HG03460 (cell line): ENCODE measurements around the gene ARMH4.

ENCODE experiments used
- ATAC-seq: cut with Tn5 transposase; IDR thresholded peaks from one replicate; pipeline ENCODE4 v1.9.1; 2021; ENCODE audit not compliant: unreplicated experiment

ARMH4 gene

DNA sequence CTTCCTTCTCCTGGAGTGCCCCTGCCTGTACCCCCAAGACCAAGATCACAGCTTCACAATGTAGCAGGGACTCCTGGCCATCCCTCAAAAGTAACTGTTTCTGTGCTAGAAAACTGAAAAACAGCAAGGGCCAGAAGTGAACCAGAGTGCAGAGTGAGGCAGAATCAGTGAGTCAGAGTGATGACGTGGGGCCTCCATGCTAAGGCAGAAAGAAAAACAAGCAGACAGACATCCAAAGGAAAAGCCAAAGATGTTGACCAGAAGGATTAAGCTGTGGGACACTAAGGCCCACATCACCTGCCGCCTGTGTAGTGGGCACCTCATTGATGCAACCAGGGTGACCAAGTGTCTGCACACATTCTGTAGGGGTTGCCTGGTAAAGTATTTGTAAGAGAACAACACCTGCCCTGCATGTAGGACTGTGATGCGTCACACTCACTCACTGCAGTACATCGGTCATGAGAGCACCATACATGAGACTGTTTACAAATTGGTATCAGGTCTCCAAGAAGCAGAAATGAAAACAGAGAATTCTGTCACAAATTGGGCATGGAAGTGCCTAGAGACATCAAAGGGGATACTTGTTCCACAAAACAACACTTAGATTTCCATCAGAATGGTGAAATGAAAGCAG, 51.2 kb downstream of the ARMH4 start:
- no peak for ATAC-seq

DNA sequence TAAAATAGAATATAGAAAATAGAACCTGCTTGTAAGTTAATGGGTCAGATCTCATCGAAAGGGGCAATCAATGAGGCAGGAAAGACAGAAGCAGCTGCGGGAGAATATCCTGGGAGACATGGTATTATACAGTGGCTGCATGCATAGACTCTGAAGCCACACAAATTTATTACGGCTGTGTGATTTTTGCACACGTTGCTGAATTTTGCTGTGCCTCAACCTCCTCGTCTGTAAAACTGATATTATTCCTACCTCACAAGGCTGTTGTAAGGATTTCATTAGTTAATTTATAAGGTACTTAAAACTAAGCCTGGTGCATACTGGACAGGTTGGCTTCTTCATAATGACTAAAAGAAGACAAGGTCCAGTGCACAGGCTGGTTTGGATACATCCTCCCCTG, 52.3 kb downstream of the ARMH4 start:
- no peak for ATAC-seq

DNA sequence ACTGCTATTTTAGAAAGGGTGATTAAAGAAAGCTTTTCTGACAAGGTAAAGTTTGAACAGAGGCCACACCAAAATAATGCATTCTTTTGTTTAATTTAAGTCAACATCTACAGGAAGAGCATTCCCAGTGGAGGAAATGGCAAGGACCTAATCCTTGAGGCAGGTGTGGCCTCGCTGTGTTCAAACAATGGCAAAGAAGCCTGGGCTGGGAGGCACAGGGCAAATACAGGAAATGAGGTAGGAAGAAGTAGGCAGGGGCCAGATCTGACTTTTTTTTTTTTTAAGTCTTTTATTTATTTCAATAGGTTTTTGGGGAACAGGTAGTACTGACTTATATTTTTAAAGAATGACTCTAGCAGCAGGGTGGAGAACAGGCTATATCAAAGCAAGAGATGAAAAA, 53.5 kb downstream of the ARMH4 start:
- ATAC-seq, result no peak

DNA sequence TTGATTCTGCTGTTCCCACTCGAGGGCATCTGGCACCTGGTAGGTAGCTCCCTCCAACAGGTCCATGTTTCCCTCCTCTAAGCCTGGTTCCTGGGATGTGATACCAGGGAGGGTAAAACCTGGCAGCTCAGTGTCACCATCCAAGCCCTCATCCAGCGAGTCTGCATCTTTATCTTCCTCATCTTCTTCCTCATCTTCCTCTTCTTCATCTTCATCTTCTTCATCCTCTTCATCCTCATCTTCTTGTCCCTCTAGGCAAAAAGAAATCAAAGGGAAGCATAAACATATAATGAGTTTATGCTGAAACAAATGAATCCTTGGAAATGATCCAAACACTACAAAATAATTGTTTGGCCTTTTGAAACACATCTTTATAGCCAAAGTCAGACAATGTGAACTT, 55.3 kb downstream of the ARMH4 start:
- no peak for ATAC-seq

DNA sequence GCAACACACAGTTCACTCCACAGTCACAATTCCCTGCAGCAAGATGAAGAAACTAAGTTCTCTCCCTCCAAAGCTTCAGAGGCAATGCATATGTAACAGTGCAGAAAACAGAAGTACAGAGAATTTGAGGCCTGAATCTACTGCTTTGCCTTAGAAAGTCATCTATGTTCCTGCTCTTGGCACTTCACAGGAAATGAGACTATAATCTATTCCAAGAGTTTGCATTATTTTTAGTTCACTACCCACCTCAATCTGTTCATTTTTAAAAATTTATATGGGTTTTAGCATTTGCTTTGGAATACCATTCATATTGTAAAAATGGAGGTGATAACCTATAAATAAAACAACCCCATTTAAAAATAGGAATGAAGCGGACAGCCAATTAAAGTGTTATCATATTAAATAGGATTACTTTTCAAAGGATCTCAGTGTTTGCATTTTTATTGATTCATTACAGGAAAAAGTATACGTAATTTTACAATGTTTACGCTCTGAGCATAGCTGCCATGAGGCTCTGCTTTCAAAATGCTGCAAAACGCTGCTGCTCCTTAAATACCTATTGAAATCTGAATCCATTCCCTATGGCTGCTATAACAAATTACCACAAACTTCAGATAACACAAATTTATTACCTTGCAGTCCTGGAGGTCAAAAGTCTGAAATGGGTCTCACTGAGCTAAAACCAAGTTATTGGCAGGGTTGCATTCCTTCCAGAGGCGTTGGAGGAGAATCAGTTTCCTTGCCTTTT, 60.0 kb downstream of the ARMH4 start:
- no peak for ATAC-seq

DNA sequence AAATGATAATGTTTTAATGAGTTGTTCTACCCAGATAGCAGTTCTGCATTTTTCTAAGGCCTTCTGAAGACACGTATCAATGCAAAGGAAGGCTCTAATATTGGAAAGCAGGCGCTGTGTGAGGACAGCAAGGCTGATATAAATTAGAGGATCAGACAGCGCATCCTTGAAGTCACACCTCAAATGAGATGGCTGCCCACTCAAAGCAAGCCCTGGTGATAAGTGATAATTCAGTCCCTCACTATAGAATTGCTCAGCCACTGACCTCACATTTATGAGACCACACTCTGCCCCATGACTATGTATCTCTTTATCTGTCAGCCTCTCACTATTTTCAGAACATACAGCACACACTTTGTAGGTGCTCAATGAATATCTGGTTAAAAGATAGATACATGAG, 62.4 kb downstream of the ARMH4 start:
- ATAC-seq, result no peak

DNA sequence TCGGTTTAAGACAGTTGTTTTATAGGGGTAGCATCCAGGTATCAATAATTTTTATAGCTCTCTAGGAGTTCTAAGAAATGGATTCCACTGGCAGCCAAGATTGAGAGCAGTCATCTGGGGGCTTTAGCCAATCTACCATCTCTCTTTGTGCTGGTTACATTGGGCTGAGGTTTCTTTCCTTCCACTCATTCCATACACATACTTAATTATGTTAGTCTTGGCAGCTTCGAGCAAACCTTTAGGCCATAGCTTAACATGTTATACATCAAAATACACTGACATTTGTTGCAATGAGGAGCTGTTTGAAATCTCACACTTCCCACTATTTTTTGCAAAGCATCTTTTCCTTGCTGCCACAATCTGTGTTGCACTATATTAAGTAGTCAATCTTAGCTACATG, 63.1 kb downstream of the ARMH4 start:
- ATAC-seq, result no peak

DNA sequence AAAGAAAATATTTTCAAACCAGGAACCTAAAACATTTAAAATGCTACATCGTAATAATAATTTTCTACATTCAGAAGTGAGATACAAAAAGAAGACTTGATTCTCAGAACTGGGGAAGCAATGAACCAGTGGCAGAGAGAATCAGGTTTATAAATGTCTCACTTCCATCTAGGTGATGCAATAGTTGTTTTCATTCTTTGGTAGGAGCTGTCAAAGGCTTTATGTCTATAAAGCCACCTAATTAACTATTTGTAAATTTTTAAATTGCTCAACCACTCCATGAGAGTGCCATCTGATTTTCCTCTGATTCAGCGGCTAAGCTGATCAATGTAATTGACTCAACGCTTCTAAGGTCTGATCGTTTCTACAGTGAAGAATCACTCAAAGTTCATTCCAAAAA, 66.1 kb downstream of the ARMH4 start:
- no peak for ATAC-seq

DNA sequence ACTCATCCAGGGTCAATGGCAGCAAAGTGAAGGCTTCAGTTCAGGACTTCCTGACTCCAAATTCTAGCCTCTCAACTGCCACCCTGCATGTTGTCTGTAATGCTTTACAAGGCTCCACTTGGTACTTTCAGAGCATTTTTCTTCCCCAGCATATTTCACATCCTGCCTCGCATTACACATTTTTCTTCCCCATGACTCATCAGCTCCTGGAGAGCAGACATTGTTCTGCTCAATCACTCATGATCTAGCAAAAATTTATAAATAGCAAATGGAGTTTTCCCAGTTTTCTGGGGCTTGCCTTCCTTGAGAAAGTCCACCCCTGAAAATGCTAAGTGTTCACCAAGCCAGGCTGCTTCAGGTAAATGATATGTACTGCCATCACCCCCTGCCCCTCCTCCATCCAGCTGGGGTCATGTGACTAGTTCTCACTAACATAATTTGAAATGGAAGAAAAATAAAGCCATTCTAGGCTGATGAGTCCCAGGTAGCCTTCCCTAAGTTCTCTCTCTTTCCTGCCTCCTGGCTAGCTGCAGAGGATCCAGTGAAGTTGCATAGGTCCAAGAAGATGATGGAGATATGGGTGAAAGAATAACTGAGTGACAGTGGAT, 69.4 kb downstream of the ARMH4 start:
- no peak for ATAC-seq

DNA sequence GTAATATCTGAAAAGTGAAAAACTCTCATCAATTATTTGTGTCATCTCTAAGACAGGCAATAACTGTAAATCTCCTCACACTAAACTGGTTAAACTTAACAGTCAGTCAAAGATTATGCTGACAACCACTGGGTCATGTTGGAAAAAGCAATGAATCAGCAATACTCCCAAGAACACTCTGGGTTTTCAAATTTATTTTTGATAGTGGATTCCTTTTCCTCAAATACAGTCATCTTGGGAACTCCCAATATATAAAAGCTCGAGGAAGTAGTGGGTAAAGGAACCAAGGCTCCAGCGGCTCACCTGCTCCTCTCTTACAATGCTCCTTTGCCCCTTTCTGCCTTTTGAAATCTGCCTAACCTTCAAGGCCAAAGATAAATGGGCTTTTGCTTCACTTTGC, 70.0 kb downstream of the ARMH4 start:
- ATAC-seq, result no peak

DNA sequence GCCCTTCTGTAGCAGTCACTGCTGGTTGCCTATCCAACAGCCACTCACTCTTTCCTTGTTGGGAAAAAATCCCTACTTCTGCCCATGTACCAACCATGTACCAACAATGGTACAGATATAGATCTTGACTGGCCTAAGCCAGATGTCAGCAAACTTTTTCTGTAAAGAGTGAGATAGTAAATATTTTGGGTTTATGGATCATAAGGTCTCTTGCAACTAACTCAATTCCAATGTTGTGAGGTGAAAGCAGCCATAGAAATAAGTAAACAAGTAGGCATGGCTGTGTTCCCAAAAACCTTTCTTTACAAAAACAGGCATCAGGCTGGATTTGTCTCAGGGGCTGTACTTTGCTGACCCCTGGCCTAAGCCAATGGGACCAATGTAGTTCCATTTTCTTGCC, 73.5 kb downstream of the ARMH4 start:
- no peak for ATAC-seq

DNA sequence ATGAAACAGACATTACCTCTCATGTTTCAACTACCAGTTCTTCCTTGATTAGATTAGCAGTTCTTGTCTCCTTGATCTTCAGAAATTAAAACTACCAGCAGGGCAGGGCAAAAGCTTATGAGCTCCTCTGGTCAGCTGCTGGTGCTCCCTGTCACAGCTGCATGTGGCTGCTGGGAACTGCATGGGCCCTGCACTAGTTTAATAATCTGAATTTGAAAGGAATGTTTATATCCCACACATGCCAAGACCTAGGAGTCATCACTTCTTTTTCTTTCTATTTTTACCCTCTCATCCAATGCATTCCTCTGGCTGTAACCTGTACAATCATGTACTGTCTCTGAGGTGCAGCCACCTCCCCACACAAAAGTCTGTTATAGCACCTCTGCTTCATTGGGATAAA, 73.9 kb downstream of the ARMH4 start:
- ATAC-seq, result no peak

DNA sequence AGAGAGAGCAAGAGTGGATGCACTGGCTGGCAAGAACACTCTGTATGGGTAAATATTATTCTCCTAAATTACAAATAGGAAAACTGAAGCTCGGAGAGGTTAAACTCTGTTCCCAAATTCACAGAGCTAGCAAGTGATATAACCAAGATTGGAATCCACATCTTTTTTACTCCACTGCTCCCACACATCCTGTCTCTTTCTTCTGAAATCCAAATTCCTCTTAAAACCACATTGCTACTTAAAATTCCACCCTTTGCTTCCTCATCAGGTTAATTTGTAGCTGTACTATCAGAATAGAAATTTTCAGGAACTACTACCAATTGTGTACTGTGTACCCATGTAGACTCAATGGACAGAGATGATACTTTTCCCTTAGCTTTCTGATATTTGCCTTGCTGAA, 74.4 kb downstream of the ARMH4 start:
- ATAC-seq, result no peak

DNA sequence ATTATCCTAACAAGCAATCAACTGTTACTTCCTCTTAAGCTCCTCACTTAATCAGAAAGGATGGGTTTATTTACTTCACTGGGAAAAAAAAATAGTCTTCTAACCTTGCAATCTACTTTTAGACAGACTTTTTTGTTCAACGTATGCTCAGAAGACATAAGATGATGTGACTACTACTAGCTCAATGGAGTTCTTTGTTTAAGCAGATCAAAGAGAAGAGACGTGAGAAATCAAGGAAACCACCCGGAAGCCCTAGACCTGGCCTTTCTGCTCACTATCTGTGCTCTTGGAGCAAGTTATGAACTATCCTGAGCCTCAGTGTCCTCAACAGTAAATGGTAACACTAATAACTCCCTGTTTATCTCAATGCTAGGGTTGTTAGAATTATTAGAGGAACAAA, 78.5 kb downstream of the ARMH4 start:
- no peak for ATAC-seq

DNA sequence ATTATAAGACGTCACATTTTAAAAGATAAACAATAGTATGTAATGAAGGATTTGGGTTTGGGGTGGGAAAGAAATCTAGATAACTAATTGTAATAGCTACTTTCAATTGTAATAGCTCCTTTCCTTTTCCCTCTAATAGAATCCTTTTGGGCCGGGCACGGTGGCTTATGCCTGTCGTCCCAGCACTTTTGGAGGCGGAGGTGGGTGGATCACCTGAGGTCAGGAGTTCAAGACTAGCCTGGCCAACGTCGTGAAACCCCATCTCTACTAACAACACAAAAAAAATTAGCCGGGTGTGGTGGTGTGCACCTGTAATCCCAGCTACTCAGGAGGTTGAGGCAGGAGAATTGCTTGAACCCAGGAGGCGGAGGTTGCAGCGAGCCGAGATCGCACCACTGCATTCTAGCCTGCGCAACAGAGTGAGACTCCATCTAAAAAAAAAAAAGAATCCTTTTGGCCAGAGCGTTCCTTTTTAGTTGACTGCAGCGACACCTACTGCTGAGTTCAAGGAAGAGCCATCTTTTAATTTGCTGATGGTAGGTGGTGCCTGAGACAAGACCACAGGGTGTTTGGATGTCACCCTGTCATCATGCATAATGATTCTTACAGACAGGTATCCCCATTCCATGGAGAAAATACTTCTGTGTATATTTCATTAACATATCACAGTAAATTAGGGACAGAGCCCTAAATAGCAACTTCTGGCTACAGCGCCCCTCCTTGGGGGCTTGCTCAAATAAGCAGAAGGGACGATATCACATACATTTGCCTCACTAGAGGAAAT, 79.5 kb downstream of the ARMH4 start:
- peak; percentile 76 for ATAC-seq

DNA sequence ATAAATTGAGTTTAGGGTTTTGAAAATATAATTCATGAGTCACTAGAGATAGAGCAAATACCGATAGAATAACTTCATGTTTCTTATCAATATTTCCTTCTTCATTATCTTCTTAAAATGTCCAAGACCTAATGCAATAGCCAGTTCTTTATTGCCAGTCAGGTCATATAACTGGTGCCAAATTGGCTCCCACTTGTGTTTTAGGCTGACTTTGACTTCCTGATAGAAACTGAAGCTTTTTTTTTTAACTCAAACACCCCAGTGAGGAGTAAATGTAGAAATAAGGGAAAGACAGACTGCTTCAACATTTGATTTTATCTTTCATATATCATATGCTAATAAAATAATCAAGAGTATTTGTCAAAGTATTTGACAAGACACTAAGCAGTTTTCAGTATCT, 80.7 kb downstream of the ARMH4 start:
- no peak for ATAC-seq

DNA sequence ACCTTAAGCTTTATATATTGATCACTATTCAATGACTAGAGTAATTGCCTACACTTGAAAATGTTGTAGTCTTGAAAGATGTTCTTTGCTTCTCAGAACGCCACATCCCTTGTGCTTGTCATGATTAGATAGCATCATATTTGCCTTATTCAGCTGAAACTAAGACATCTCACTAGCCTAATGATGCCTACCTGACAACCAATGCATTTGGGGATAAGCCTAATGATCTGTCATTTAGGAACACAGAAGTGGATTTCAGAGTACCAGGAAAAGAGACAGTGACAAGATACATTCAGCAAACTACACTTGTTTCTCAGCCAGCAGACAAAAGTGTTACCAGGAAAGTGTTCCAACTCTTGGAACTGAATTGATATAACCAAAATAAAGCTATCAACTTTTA, 83.7 kb downstream of the ARMH4 start:
- no peak for ATAC-seq

DNA sequence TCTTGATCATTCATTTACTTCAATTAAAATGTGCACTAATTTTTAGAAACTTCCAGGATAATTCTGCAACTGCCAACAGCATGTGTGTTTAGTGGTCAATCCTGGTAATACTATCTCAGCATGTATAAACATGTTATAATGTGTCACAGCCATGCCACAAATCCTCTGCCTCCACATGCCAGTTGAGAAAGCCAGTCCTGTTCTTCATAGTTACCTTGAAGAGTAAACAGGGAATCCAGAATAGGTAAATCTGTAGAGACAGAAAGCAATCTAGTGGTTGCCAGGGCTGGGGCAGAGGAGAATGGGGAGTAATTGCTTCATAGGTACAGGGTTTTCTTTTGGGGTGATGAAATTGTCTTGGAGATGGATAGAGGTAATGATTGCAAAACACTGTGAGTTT, 85.9 kb downstream of the ARMH4 start:
- ATAC-seq, result no peak

DNA sequence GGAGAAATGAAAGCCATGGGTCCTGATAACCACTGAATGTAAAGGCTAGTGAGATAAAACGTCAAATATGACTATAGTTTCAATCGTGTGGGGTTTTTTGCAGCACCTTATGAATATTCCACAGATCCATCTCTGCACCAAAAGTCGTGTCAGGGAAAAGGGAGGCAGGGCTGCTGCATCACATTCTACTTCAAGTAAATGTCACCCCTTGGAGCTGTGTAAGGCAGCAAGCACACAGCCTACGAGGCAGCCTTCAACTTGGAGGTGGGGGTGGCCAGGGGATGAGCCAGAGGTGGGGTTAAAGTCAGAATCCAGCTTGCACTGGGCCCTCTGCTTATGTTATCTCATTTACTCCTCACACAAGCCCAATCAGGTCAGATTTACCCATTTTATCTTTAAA, 90.4 kb downstream of the ARMH4 start:
- no peak for ATAC-seq

DNA sequence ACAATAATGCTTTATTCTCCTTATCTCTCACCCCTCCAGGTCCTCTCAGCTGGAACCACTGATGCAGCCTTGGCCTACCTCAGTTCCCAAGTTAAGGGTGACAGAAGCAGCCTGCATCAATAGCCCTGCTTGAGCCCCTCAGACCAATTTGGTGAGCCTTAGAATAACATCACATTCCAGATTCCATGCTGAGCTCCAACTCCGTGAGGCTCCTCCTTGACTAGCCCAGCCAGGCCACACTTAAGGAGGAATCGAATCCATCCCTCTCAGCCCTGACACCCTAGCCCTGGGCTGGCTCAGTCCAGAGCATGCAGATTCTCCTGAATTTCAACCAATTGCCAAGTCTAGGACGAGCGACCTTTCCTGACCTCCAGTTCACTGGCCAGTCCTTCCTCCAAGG, 91.1 kb downstream of the ARMH4 start:
- no peak for ATAC-seq

DNA sequence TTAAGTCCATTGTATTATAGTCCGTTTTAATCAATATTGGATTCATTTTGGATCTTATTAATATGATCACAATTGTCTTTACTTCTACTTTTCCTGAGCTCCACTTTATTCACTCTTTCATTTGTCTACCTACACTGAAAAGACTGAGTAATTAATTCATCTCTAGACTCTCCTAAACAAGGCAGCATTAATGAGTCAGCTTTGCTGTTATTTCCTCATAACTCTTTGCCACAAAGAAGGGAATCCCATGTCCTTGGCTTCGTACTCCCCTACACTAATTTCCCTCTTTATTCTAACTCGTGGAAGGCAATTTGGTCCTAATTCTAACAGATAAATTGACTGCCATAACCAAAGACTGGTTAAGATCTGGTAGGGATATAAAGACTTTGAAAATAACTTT, 91.9 kb downstream of the ARMH4 start:
- no peak for ATAC-seq

DNA sequence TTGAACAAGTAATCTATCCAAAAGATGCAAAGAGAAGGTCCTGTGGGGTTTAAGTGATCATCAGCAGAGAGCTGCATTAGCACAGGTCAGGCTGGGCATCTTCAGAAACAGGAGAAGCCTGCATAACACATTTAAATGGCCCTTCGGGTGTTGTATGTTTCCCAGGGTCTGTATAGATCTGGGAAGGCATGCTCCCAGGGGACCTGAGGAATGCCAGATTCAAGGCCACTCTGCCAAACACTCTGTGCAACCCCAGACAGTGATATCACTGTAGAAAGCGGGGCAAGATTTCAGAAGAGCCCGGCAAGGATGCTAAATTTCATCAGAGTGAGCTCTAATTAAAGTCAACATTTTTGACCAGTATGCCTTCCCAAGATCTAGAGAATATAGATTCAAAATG, 92.9 kb downstream of the ARMH4 start:
- ATAC-seq, result no peak
